Fibroblast of gingiva (primary cell): Measurements from ENCODE around the gene SLC6A17.

Experiments used
- DNase-seq: peaks from one replicate; pipeline ENCODE4 v3.0.0-alpha.2; 2011; ENCODE audit warnings: low read depth

SLC6A17 gene

GRCh38 chr1:110135666-110136065 is 14.6 kb upstream of the SLC6A17 start:
- DNase-seq, result no peak

- DNase-seq, result no peak
Observed at GRCh38 chr1:110136911-110137310, 13.4 kb upstream of the SLC6A17 start.

- no peak for DNase-seq
Observed at GRCh38 chr1:110138956-110139355, 11.3 kb upstream of the SLC6A17 start.

GRCh38 chr1:110144366-110144765 is 5.9 kb upstream of the SLC6A17 start:
- no peak for DNase-seq

- no peak for DNase-seq
Observed at GRCh38 chr1:110148961-110149360, 1.3 kb upstream of the SLC6A17 start.

- DNase-seq, result no peak
Observed at GRCh38 chr1:110151175-110151669, 928 bp downstream of the SLC6A17 start.

- DNase-seq, result no peak
Observed at GRCh38 chr1:110152133-110152785, 2.0 kb downstream of the SLC6A17 start.

GRCh38 chr1:110153407-110153950 is 3.2 kb downstream of the SLC6A17 start:
- no peak for DNase-seq

GRCh38 chr1:110155878-110156522 is 5.7 kb downstream of the SLC6A17 start:
- peak; percentile 40 for DNase-seq

- DNase-seq, result no peak
Observed at GRCh38 chr1:110158261-110158660, 8.0 kb downstream of the SLC6A17 start.

- no peak for DNase-seq
Observed at GRCh38 chr1:110159168-110159567, 8.9 kb downstream of the SLC6A17 start.

- no peak for DNase-seq
Observed at GRCh38 chr1:110160538-110161100, 10.3 kb downstream of the SLC6A17 start.

- no peak for DNase-seq
Observed at GRCh38 chr1:110161165-110161564, 10.9 kb downstream of the SLC6A17 start.

GRCh38 chr1:110161849-110162248 is 11.6 kb downstream of the SLC6A17 start:
- DNase-seq, result no peak

GRCh38 chr1:110163591-110163990 is 13.3 kb downstream of the SLC6A17 start:
- DNase-seq, result no peak

- no peak for DNase-seq
Observed at GRCh38 chr1:110164725-110165350, 14.5 kb downstream of the SLC6A17 start.

- DNase-seq, result no peak
Observed at GRCh38 chr1:110165761-110166231, 15.5 kb downstream of the SLC6A17 start.

GRCh38 chr1:110166861-110167260 is 16.6 kb downstream of the SLC6A17 start:
- no peak for DNase-seq

GRCh38 chr1:110170766-110171733 is 20.8 kb downstream of the SLC6A17 start:
- no peak for DNase-seq

GRCh38 chr1:110172001-110172400 is 21.7 kb downstream of the SLC6A17 start:
- DNase-seq, result no peak

GRCh38 chr1:110173466-110174105 is 23.3 kb downstream of the SLC6A17 start:
- DNase-seq, result no peak
